Measurements from ENCODE around the gene LRRN4CL. TPM values are rescaled to one million over a fixed set of nuclear protein-coding genes. Genes with fewer than 3 reads are reported as not detected.

Gene LRRN4CL
- total and polyA plus RNA-seq, 9 of the 15 experiments (the other 6 are each of a cell fraction or from before 2014, with no cell fraction given) = 0.03 to 0.11 (median 0.05) TPM; not detected in 4

- TF ChIP-seq TFAP4 (CRISPR knock-in tag; IDR thresholded peaks at IDR 0.05; ENCODE audit: borderline replicate concordance) (peak; percentile 52; the same call in 1 of the 2 replicates), RFX5 (IDR thresholded peaks at IDR 0.05; ENCODE audit: low read depth, low read length) (no peak), ZBTB8A (IDR thresholded peaks at IDR 0.05; ENCODE audit: partially characterized antibody) (no peak), CTCF (IDR thresholded peaks at IDR 0.05 in 2 of 3, conservative IDR thresholded peaks at IDR 0.05 in 1 of 3; ENCODE audit: insufficient read depth in 2 of 3, low read depth in 1 of 3, low read length in 3 of 3) (peak; percentile 39 to 49 (median 48); a peak in 4 of 6 replicates), RBFOX2 (IDR thresholded peaks at IDR 0.05; ENCODE audit: low read depth, low read length) (peak; percentile 31; the same call in 1 of the 2 replicates), POLR2G (IDR thresholded peaks at IDR 0.05; ENCODE audit: low read depth, low read length) (0 out of 2 replicates have a peak, but pooled peaks have one; percentile 23), ZBTB7A (IDR thresholded peaks at IDR 0.05; ENCODE audit: borderline replicate concordance, control insufficient read depth, low read depth, low read length) (peak; percentile 67; the same call in 1 of the 2 replicates), SMC3 (conservative IDR thresholded peaks at IDR 0.05; ENCODE audit: insufficient read depth, low read depth, low read length) (0 out of 2 replicates have a peak, but pooled peaks have one; percentile 7), RAD21 (CRISPR knock-in tag; conservative IDR thresholded peaks at IDR 0.05 in 1 of 2, IDR thresholded peaks at IDR 0.05 in 1 of 2) (peak in 1 of 2 experiments; percentile 22; a peak in 1 of 4 replicates)
- no peak for FAIRE-seq
Observed at GRCh38 chr11:62676698-62677097, 12.6 kb downstream of the LRRN4CL start.

More at GRCh38 chr11:62676698-62677097, 12.6 kb downstream of the LRRN4CL start:
- Histone ChIP-seq H3K36me3 (ENCODE audit: control insufficient read depth, insufficient read depth, low read length) (peaks cover 51% of the 10 kb centered on the region), H3K9me1 (ENCODE audit: control insufficient read depth, insufficient read depth, low read length) (no peaks in the 10 kb centered on the region), H3K79me2 (ENCODE audit: control insufficient read depth, insufficient read depth, low read length) (peaks cover 63% of the 10 kb centered on the region), H3K9me3 (replicated peaks; ENCODE audit: control insufficient read depth, insufficient read depth, low read depth, low read length) (no peaks in the 10 kb centered on the region), H3K9ac (ENCODE audit: insufficient read depth in 1 of 2, low read depth in 2 of 2, low read length in 2 of 2) (peak overlapping the region; percentile 77 to 85; a peak in 2 of 4 replicates), H4K20me1 (replicated peaks; ENCODE audit: control insufficient read depth, insufficient read depth, low read length) (no peaks in the 10 kb centered on the region), H3K27me3 (ENCODE audit: control insufficient read depth in 2 of 2, insufficient read depth in 2 of 2, low read length in 2 of 2) (no peaks in the 10 kb centered on the region), H3K27ac (ENCODE audit: extremely low read depth, low read depth, low read length) (no peak overlapping the region), H3K4me3 (no peak overlapping the region), H3K4me1 (replicated peaks in 1 of 2; ENCODE audit: control insufficient read depth in 2 of 2, insufficient read depth in 2 of 2, low read length in 2 of 2) (peaks cover 37 to 56% of the 10 kb centered on the region in 2 experiments; a peak in 4 of 5 replicates), H2AFZ (ENCODE audit: low read depth, low read length) (no peak overlapping the region), H3K4me2 (ENCODE audit: insufficient read depth, low read length) (peak overlapping the region; percentile 83; the same call in 1 of the 2 replicates)
- CTCF ChIA-PET (ENCODE audit: low intra/inter-chr PET ratio) = no interaction called here
- intact Hi-C loops (cut with micrococcal nuclease) (no loop called here), in situ Hi-C loops (cut with MboI) (no loop called here)
- 44% methylated on average over 6 of the region's 6 CpGs for WGBS (ENCODE audit: insufficient coverage, low coverage, missing lambda C conversion rate)
- POLR2A ChIA-PET = interaction anchor here (0.6 to 5.4 kb wide), 15 partner anchors 8 to 243 kb away, joined by 3 to 57 read pairs (median 3); partner anchors contain the start of genes C11orf98, CSKMT, HNRNPUL2 and LRRN4CL
- ATAC-seq (no peak), DNase-seq (ENCODE audit: extremely low read depth in 1 of 4, low spot score in 3 of 4) (no peak)
- no TSS peak for BruUV-seq (replicated peaks)

All from K562 (cell line).